GM21825 (cell line): Measurements from ENCODE around the gene ACTN2.

ENCODE experiments used
- ATAC-seq: cut with Tn5 transposase; IDR thresholded peaks from one replicate; pipeline ENCODE4 v1.9.1; 2021; ENCODE audit warnings: mild to moderate bottlenecking, moderate library complexity; ENCODE audit not compliant: unreplicated experiment

Gene ACTN2

DNA sequence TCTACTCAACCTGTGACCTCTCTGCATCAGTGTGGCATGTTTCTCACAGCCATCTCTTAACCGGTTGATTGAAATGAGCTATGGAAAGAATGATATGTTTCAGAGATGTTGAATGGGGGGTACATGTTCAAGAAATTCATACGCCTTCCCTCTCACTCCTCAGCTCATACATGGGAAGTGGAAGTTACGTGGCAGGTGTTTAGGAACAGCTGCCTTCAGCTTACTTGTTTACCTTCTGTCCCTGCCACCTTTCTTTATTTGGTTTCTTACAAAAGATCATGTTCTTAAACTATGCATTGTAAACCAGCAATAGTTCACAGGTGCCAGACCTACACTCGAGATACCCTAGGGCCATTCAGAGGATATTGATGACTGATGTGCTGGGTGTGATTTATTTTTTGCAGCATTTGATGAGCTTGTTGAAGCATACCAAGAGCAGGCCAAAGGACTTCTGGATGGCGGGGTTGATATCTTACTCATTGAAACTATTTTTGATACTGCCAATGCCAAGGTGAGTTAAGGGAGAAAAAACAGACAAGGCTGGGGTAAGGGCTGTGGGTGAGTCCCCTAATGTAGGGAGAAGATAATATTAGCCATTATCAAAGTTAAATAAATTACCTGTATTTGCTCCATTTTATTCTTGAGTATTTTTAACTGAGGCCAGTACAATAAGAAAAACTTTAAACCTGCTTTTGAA, 126.2 kb downstream of the ACTN2 start:
- no peak for ATAC-seq
